GM21515 (cell line): ENCODE results near the gene KIF1A.

Experiments
- ATAC-seq: cut with Tn5 transposase; IDR thresholded peaks from one replicate; pipeline ENCODE4 v1.9.1; 2021; ENCODE audit not compliant: unreplicated experiment

KIF1A gene

GRCh38 chr2:240720686-240721595, 99.1 kb downstream of the KIF1A start:
- ATAC-seq, result no peak

- ATAC-seq, result no peak
These were observed 100.1 kb downstream of the KIF1A start for GRCh38 chr2:240719676-240720545.

- ATAC-seq, result no peak
These were observed 101.0 kb downstream of the KIF1A start for GRCh38 chr2:240718896-240719490.

GRCh38 chr2:240717681-240718581, 102.1 kb downstream of the KIF1A start:
- ATAC-seq, result no peak

GRCh38 chr2:240717181-240717641, 102.8 kb downstream of the KIF1A start:
- ATAC-seq, result no peak

- ATAC-seq, result no peak
These were observed 103.8 kb downstream of the KIF1A start for GRCh38 chr2:240716130-240716798.

GRCh38 chr2:240714747-240715725, 105.0 kb downstream of the KIF1A start:
- no peak for ATAC-seq

- no peak for ATAC-seq
These were observed 105.9 kb downstream of the KIF1A start for GRCh38 chr2:240713928-240714746.

- ATAC-seq, result no peak
These were observed 106.7 kb downstream of the KIF1A start for GRCh38 chr2:240713071-240713927.

- ATAC-seq, result no peak
These were observed 107.9 kb downstream of the KIF1A start for GRCh38 chr2:240712121-240712520.

- ATAC-seq, result no peak
These were observed 108.3 kb downstream of the KIF1A start for GRCh38 chr2:240711701-240712100.

GRCh38 chr2:240711296-240711695, 108.7 kb downstream of the KIF1A start:
- no peak for ATAC-seq

GRCh38 chr2:240708457-240708856, 111.6 kb downstream of the KIF1A start:
- no peak for ATAC-seq

- ATAC-seq, result no peak
These were observed 112.2 kb downstream of the KIF1A start for GRCh38 chr2:240707821-240708220.

GRCh38 chr2:240707043-240707756, 112.8 kb downstream of the KIF1A start:
- ATAC-seq, result no peak

GRCh38 chr2:240705204-240705791, 114.7 kb downstream of the KIF1A start:
- no peak for ATAC-seq
